Measurements from ENCODE around the gene CNNM1.

- TF ChIP-seq POLR2A (IDR thresholded peaks at IDR 0.05; ENCODE audit: low read length): peak; percentile 96
- TF ChIP-seq GATA1 (IDR thresholded peaks at IDR 0.05; ENCODE audit: low read depth, low read length): no peak
Observed at GRCh38 chr10:99430451-99431189, 101.5 kb downstream of the CNNM1 start, which contains the start of gene GOT1.

Measured in erythroblast (primary cell).